SK-N-SH (cell line): ENCODE data around the gene PAX2.

Experiments
- EP300 ChIP-seq, 2 experiments: IDR thresholded peaks; 2 replicates each; pipeline versions ENCODE4 v1.4.0 to v1.6.1; 2012; ENCODE audit warnings: borderline replicate concordance in 1 of 2, low read depth in 1 of 2, low read length in 1 of 2
- JUND ChIP-seq: IDR thresholded peaks from 2 replicates; pipeline ENCODE4 v1.4.0; 2012
- POLR2AphosphoS5 ChIP-seq: IDR thresholded peaks from 2 replicates; pipeline ENCODE4 v1.6.1; 2012; ENCODE audit warnings: low read depth, low read length
- RAD21 ChIP-seq: IDR thresholded peaks from 2 replicates; pipeline ENCODE4 v1.6.1; 2012; ENCODE audit warnings: mild to moderate bottlenecking, low read length
- TF ChIP-seq, protein P1 (sequence below): fragments of 200-600 bp; sonication (generic); IDR thresholded peaks from 2 replicates; pipeline ENCODE4 v1.6.1; 2017; ENCODE audit warnings: antibody characterized with exemption, mild to moderate bottlenecking, moderate library complexity

DNA sequence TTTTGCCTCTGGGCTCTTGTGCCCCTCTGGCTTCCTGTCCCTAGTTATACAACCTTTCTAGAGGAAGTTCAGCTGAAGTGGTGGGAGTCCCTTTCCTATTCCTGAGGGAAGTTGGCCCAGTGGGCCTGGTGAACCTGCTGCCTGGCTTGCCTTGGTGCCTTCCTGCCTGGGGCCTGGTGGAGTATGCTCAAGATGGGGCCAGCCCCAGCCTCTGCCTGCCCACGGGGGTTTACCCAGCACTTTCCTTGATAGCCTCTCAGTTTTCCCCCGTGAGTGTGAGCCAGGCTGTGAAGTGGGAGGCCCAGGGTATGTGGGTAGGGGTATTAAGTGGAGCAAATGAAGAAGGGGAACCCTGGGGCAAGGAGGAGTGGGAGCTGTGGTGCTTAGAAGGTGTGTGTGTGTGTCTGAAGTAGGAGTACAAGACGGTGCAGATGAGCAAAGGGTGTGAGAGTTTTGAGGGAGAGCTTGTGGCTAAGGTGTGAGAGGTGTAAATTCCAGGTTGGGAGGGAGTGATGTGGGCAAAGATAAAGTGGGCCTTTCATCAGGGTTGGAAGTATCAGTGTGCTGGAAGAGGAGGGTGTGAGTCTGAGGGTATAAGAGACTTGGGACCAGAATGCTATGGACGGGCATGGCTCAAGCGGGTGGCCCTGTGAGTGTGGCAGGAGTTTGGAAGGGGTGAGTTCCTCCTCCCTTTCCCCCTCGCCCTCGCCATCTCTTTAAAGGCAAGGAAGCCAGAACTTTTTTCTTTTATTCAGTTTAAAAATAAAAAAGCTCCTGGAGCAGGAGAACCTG lies 10.9 kb upstream of the PAX2 start:
- TF ChIP-seq, protein P1, sequence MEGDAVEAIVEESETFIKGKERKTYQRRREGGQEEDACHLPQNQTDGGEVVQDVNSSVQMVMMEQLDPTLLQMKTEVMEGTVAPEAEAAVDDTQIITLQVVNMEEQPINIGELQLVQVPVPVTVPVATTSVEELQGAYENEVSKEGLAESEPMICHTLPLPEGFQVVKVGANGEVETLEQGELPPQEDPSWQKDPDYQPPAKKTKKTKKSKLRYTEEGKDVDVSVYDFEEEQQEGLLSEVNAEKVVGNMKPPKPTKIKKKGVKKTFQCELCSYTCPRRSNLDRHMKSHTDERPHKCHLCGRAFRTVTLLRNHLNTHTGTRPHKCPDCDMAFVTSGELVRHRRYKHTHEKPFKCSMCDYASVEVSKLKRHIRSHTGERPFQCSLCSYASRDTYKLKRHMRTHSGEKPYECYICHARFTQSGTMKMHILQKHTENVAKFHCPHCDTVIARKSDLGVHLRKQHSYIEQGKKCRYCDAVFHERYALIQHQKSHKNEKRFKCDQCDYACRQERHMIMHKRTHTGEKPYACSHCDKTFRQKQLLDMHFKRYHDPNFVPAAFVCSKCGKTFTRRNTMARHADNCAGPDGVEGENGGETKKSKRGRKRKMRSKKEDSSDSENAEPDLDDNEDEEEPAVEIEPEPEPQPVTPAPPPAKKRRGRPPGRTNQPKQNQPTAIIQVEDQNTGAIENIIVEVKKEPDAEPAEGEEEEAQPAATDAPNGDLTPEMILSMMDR = no peak
- no peak for TF ChIP-seq EP300 (IDR thresholded peaks at IDR 0.05; ENCODE audit: borderline replicate concordance in 1 of 2, low read depth in 1 of 2, low read length in 1 of 2)
- no peak for TF ChIP-seq JUND
- no peak for TF ChIP-seq RAD21
- TF ChIP-seq POLR2AphosphoS5 = no peak
